HG03442 (cell line): ENCODE measurements around the gene ITIH3.

ENCODE experiments used
- ATAC-seq: cut with Tn5 transposase; IDR thresholded peaks from one replicate; pipeline ENCODE4 v1.9.1; 2021; ENCODE audit warnings: mild to moderate bottlenecking, moderate library complexity; ENCODE audit not compliant: unreplicated experiment

ITIH3 gene

GRCh38 chr3:52792961-52793695 is 1.5 kb upstream of the ITIH3 start:
- no peak for ATAC-seq

GRCh38 chr3:52793702-52794611 is 639 bp upstream of the ITIH3 start:
- no peak for ATAC-seq

- ATAC-seq: no peak
These were observed 803 bp downstream of the ITIH3 start for GRCh38 chr3:52795298-52795900.

- no peak for ATAC-seq
These were observed 1.8 kb downstream of the ITIH3 start for GRCh38 chr3:52796411-52796810.

- no peak for ATAC-seq
These were observed 3.9 kb downstream of the ITIH3 start for GRCh38 chr3:52798376-52798977.

GRCh38 chr3:52798978-52799476 is 4.4 kb downstream of the ITIH3 start:
- ATAC-seq: no peak

GRCh38 chr3:52800079-52800478 is 5.5 kb downstream of the ITIH3 start:
- ATAC-seq: no peak

GRCh38 chr3:52801839-52802238 is 7.2 kb downstream of the ITIH3 start:
- ATAC-seq: no peak

GRCh38 chr3:52805270-52806039 is 10.9 kb downstream of the ITIH3 start:
- ATAC-seq: no peak

GRCh38 chr3:52809149-52809548 is 14.6 kb downstream of the ITIH3 start:
- no peak for ATAC-seq

GRCh38 chr3:52809662-52810377 is 15.2 kb downstream of the ITIH3 start:
- ATAC-seq: no peak

- no peak for ATAC-seq
These were observed 16.3 kb downstream of the ITIH3 start for GRCh38 chr3:52810923-52811322.

GRCh38 chr3:52811452-52812011 is 16.9 kb downstream of the ITIH3 start:
- ATAC-seq: no peak

GRCh38 chr3:52813810-52814209 is 19.2 kb downstream of the ITIH3 start:
- no peak for ATAC-seq

- ATAC-seq: no peak
These were observed 21.6 kb downstream of the ITIH3 start for GRCh38 chr3:52816199-52816598.

- no peak for ATAC-seq
These were observed 22.1 kb downstream of the ITIH3 start for GRCh38 chr3:52816654-52817053.

- ATAC-seq: no peak
These were observed 22.6 kb downstream of the ITIH3 start for GRCh38 chr3:52817221-52817620.

- ATAC-seq: no peak
These were observed 23.3 kb downstream of the ITIH3 start for GRCh38 chr3:52817860-52818259.

GRCh38 chr3:52819936-52820335 is 25.3 kb downstream of the ITIH3 start:
- no peak for ATAC-seq
